Stimulated activated CD4-positive, alpha-beta T cell treated with anti-CD3 and anti-CD28 coated beads, TNF-alpha, amount 100 ng/mL, for 4 hours (primary cell): Measurements from ENCODE around the gene OR2T8.

Experiments used
- DNase-seq, 3 experiments: peaks; one replicate each; pipeline ENCODE4 v3.0.0-alpha.2; 2020; ENCODE audit warnings: low read depth in 3 of 3

Gene OR2T8

GRCh38 chr1:247919952-247920351, at the start of gene OR2T8:
Gene OR2T8, plus strand, starts transcription at chr1:247920252. Its CDS starts 766 bp downstream, at chr1:247921018.
- DNase-seq: no peak

GRCh38 chr1:247883346-247883745, 36.7 kb upstream of the OR2T8 start:
- DNase-seq: no peak

GRCh38 chr1:247884797-247885413, 35.1 kb upstream of the OR2T8 start:
- DNase-seq: no peak

GRCh38 chr1:247895163-247895637, 24.9 kb upstream of the OR2T8 start, which contains the start of gene OR2W3:
Gene OR2W3, plus strand, starts transcription at chr1:247895587. Its CDS starts 0 bp downstream, at chr1:247895587.
- DNase-seq: no peak

- no peak for DNase-seq
Measured at GRCh38 chr1:247895976-247896375, 24.1 kb upstream of the OR2T8 start.

- DNase-seq: no peak
Measured at GRCh38 chr1:247904122-247904521, 15.9 kb upstream of the OR2T8 start.

- no peak for DNase-seq
Measured at GRCh38 chr1:247905181-247905580, 14.9 kb upstream of the OR2T8 start.

- DNase-seq: no peak
Measured at GRCh38 chr1:247905910-247906503, 14.0 kb upstream of the OR2T8 start.

- DNase-seq: no peak
Measured at GRCh38 chr1:247906504-247907047, 13.5 kb upstream of the OR2T8 start.

GRCh38 chr1:247908766-247909165, 11.3 kb upstream of the OR2T8 start:
- DNase-seq: no peak

- DNase-seq: no peak
Measured at GRCh38 chr1:247913786-247914185, 6.3 kb upstream of the OR2T8 start.

GRCh38 chr1:247914941-247915662, 5.0 kb upstream of the OR2T8 start:
- DNase-seq: no peak

- no peak for DNase-seq
Measured at GRCh38 chr1:247923941-247924340, 3.9 kb downstream of the OR2T8 start.

- DNase-seq: no peak
Measured at GRCh38 chr1:247924868-247925267, 4.8 kb downstream of the OR2T8 start, which contains the start of gene OR2AJ1. Gene OR2AJ1, plus strand, starts transcription at chr1:247924889. Its CDS starts 8,880 bp downstream, at chr1:247933769.

GRCh38 chr1:247933989-247934388, 13.9 kb downstream of the OR2T8 start:
- no peak for DNase-seq

- no peak for DNase-seq
Measured at GRCh38 chr1:247935781-247936180, 15.7 kb downstream of the OR2T8 start.

GRCh38 chr1:247936415-247936814, 16.4 kb downstream of the OR2T8 start:
- no peak for DNase-seq

GRCh38 chr1:247936965-247937734, 17.1 kb downstream of the OR2T8 start:
- DNase-seq: peak; percentile 18 to 86 (median 85)

- no peak for DNase-seq
Measured at GRCh38 chr1:247942624-247943023, 22.6 kb downstream of the OR2T8 start.

GRCh38 chr1:247948558-247948957, 28.5 kb downstream of the OR2T8 start, which contains the start of gene OR2L8:
Gene OR2L8, plus strand, starts transcription at chr1:247948858. Its CDS starts 0 bp downstream, at chr1:247948858.
- no peak for DNase-seq

- DNase-seq: no peak
Measured at GRCh38 chr1:247953408-247953807, 33.4 kb downstream of the OR2T8 start.
